K562 (cell line): Measurements from ENCODE around the gene CHCT1. TPM values are rescaled to one million over a fixed set of nuclear protein-coding genes. Genes with fewer than 3 reads are reported as not detected.

Experiments used
- ATAC-seq: fragments of 200-7000 bp; cut with Tn5 transposase; 3 replicates; pipeline ENCODE4 v1.9.1; 2020; ENCODE audit warnings: moderate library complexity
- BruUV-seq: library from RNA; stranded (reverse); fragments of 400-500 nt; replicated peaks from 2 replicates; lab custom pipeline; 2021; lab: Mats Ljungman, UMichigan
- CTCF ChIA-PET: fragments of 300-600 bp; formaldehyde crosslinking; extraction: SDS; loops from one replicate; lab custom pipeline; 2021; ENCODE audit warnings: low intra/inter-chr PET ratio; lab: Yijun Ruan, JAX
- POLR2A ChIA-PET: fragments of 300-600, 350-650 bp; sonication (Branson Sonifier 250); formaldehyde crosslinking; extraction: SDS; loops from one replicate; lab custom pipeline; 2021; ENCODE audit warnings: antibody characterized with exemption, inconsistent platforms; lab: Yijun Ruan, JAX
- DNase-seq, 4 experiments: peaks; one replicate each; pipeline versions ENCODE4 v3.0.0 to v3.0.0-alpha.2; 2011 to 2018; ENCODE audit warnings: low spot score in 3 of 4, mixed read lengths in 3 of 4; ENCODE audit errors: extremely low read depth in 1 of 4
- FAIRE-seq: peaks from 2 replicates; lab custom pipeline; 2011; peaks lifted over from hg19 to GRCh38; lab: Jason Lieb, UNC
- H2AFZ ChIP-seq: 2 replicates; pipeline ENCODE4 v1.6.0; 2011; ENCODE audit warnings: low read depth, low read length, control low read depth, inconsistent platforms
- H3K27ac ChIP-seq: fragments of 200-600 bp; 3 replicates; pipeline ENCODE4 v1.8.0; 2011; ENCODE audit warnings: low read depth, mild to moderate bottlenecking, control low read depth, inconsistent platforms, low read length, moderate library complexity, mixed read lengths; ENCODE audit errors: extremely low read depth
- H3K27me3 ChIP-seq, 2 experiments: fragments of 300-600 bp in 1 of 2; 2 replicates in 1 of 2; 3 replicates in 1 of 2; pipeline versions ENCODE4 v1.6.0 to v1.8.0; 2011; ENCODE audit warnings: inconsistent platforms in 2 of 2, low read length in 2 of 2, mild to moderate bottlenecking in 1 of 2, mixed read lengths in 1 of 2, moderate library complexity in 1 of 2; ENCODE audit not compliant: control insufficient read depth in 2 of 2, insufficient read depth in 2 of 2
- H3K36me3 ChIP-seq: fragments of 300-600 bp; 3 replicates; pipeline ENCODE4 v1.8.0; 2011; ENCODE audit warnings: mild to moderate bottlenecking, low read length, inconsistent platforms; ENCODE audit not compliant: control insufficient read depth, insufficient read depth
- H3K4me1 ChIP-seq, 2 experiments: fragments of 200-600 bp in 1 of 2; replicated peaks in 1 of 2; 2 replicates in 1 of 2; 3 replicates in 1 of 2; pipeline versions ENCODE4 v1.5.1 to v1.8.0; 2011; ENCODE audit warnings: inconsistent platforms in 2 of 2, low read length in 2 of 2, mild to moderate bottlenecking in 1 of 2, mixed read lengths in 1 of 2, moderate library complexity in 1 of 2; ENCODE audit not compliant: control insufficient read depth in 2 of 2, insufficient read depth in 2 of 2
- H3K4me2 ChIP-seq: 2 replicates; pipeline ENCODE4 v1.6.1; 2011; ENCODE audit warnings: low read length, control low read depth, inconsistent platforms, mixed read lengths; ENCODE audit not compliant: insufficient read depth
- H3K4me3 ChIP-seq: fragments of 200-600 bp; sonication (generic), shearing (Covaris generic); 2 replicates; pipeline ENCODE4 v1.5.1; 2016; ENCODE audit warnings: control low read depth, inconsistent platforms
- H3K79me2 ChIP-seq: fragments of 200-600 bp; 3 replicates; pipeline ENCODE4 v1.8.0; 2011; ENCODE audit warnings: low read length, inconsistent platforms; ENCODE audit not compliant: control insufficient read depth, insufficient read depth
- H3K9ac ChIP-seq, 2 experiments: 2 replicates each; pipeline versions ENCODE4 v1.6.0 to v1.6.1; 2011; ENCODE audit warnings: low read depth in 2 of 2, low read length in 2 of 2, control low read depth in 1 of 2, inconsistent platforms in 1 of 2, mild to moderate bottlenecking in 1 of 2, mixed read lengths in 1 of 2; ENCODE audit not compliant: insufficient read depth in 1 of 2
- H3K9me1 ChIP-seq: one replicate; pipeline ENCODE4 v1.6.0; 2011; ENCODE audit warnings: inconsistent platforms, mild to moderate bottlenecking, low read length, moderate library complexity; ENCODE audit not compliant: control insufficient read depth, insufficient read depth
- H3K9me3 ChIP-seq: replicated peaks from 2 replicates; pipeline ENCODE4 v1.5.1; 2011; ENCODE audit warnings: low read depth, low read length, inconsistent platforms; ENCODE audit not compliant: control insufficient read depth, insufficient read depth
- H4K20me1 ChIP-seq: replicated peaks from 2 replicates; pipeline ENCODE4 v1.6.1; 2011; ENCODE audit warnings: low read length, inconsistent platforms, mixed read lengths; ENCODE audit not compliant: control insufficient read depth, insufficient read depth
- ARID1B ChIP-seq: fragments of 450-650 bp; IDR thresholded peaks from 2 replicates; pipeline ENCODE4 v1.6.1; 2016; ENCODE audit warnings: antibody characterized with exemption, mild to moderate bottlenecking, inconsistent platforms
- ATF7 ChIP-seq: fragments of 450-650 bp; IDR thresholded peaks from 2 replicates; pipeline ENCODE4 v1.7.1; 2014; ENCODE audit warnings: mild to moderate bottlenecking, moderate library complexity
- EWSR1 ChIP-seq: fragments of 450-650 bp; IDR thresholded peaks from 2 replicates; pipeline ENCODE4 v1.6.1; 2018; ENCODE audit warnings: borderline replicate concordance, mild to moderate bottlenecking, low read depth, moderate library complexity; ENCODE audit not compliant: partially characterized antibody
- FOXJ2 ChIP-seq: fragments of 200-800 bp; sonication (Bioruptor generic); IDR thresholded peaks from 2 replicates; pipeline ENCODE4 v1.6.1; 2016; ENCODE audit warnings: missing genetic modification characterization, missing compliant biosample characterization
- FOXJ3 ChIP-seq: sonication (generic); formaldehyde crosslinking; IDR thresholded peaks from 2 replicates; pipeline ENCODE4 v1.4.0; 2020; ENCODE audit warnings: mild to moderate bottlenecking, missing genetic modification reagents
- FOXK2 ChIP-seq, 2 experiments: fragments of 450-650 bp; IDR thresholded peaks in 1 of 2; conservative IDR thresholded peaks in 1 of 2; 2 replicates each; pipeline ENCODE4 v1.6.1; 2016; ENCODE audit warnings: low read depth in 2 of 2, mild to moderate bottlenecking in 1 of 2
- GTF2F1 ChIP-seq: IDR thresholded peaks from 2 replicates; pipeline ENCODE4 v1.6.1; 2011; ENCODE audit warnings: low read depth, low read length, improper control_type of control experiment
- RHOXF2B ChIP-seq: fragments of 250-450 bp; sonication (Bioruptor Pico); conservative IDR thresholded peaks from 2 replicates; pipeline ENCODE4 v1.5.1; 2021
- SRSF3 ChIP-seq: fragments of 200-400 bp; formaldehyde crosslinking; IDR thresholded peaks from 2 replicates; pipeline ENCODE4 v1.6.1; 2016; ENCODE audit warnings: mild to moderate bottlenecking, low read length, moderate library complexity; ENCODE audit not compliant: insufficient read depth
- TCF7 ChIP-seq: sonication (generic); IDR thresholded peaks from 2 replicates; pipeline ENCODE4 v1.6.1; 2016; ENCODE audit warnings: antibody characterized with exemption, borderline replicate concordance
- ZNF561 ChIP-seq: fragments of 450-650 bp; formaldehyde crosslinking; conservative IDR thresholded peaks from 2 replicates; pipeline ENCODE4 v1.4.0; 2020; ENCODE audit warnings: mild to moderate bottlenecking, moderate library complexity
- WGBS: fragments of 100-300 bp; shearing (Covaris generic); methylation state at CpG from one replicate; pipeline ENCODE4 v1.1.6; 2016; ENCODE audit warnings: low coverage, mixed read lengths; ENCODE audit not compliant: insufficient coverage; ENCODE audit errors: missing lambda C conversion rate; 5-methylcytosine and 5-hydroxymethylcytosine counted together
- in situ Hi-C: fragments of 300-500 bp; cut with MboI; formaldehyde crosslinking; loops from 4 replicates; pipeline ENCODE4 v1.15.0; 2018; ENCODE audit warnings: inconsistent platforms, mixed read lengths
- intact Hi-C: fragments of 100-400 bp; cut with micrococcal nuclease; formaldehyde crosslinking; loops from 2 replicates; pipeline ENCODE4 v1.14.2; 2022
- polyA plus RNA-seq, 8 experiments: library from polyadenylated mRNA; depleted of rRNA in 4 of 8; stranded (reverse) in 5 of 8; unstranded in 3 of 8; fragments of >200 nt; fragmentation: Nextera tagmentation in 2 of 8; fragmentation: Illumina TruSeq in 1 of 8; extraction: Ambion mirVana in 2 of 8; extraction: Trizol in 1 of 8; gene quantifications; 2 replicates each; pipeline versions ENCODE4 v1.2.1 to v1.2.3, GENCODE V29; 2011 to 2014; ENCODE audit warnings: inconsistent platforms in 1 of 8, missing spikeins in 1 of 8
- total RNA-seq, 7 experiments: library from RNA; depleted of rRNA in 6 of 7; stranded (reverse); fragments of >200 nt in 6 of 7; fragmentation: Illumina TruSeq in 2 of 7; extraction: Trizol in 2 of 7; gene quantifications; 2 replicates each; pipeline versions ENCODE4 v1.2.1 to v1.2.3, GENCODE V29; 2011 to 2021; ENCODE audit warnings: low replicate concordance in 1 of 7
- TF ChIP-seq, protein P1 (sequence below): sonication (generic); formaldehyde crosslinking; IDR thresholded peaks from 2 replicates; pipeline ENCODE4 v1.8.1; 2023; ENCODE audit warnings: mild to moderate bottlenecking, missing genetic modification reagents
- TF ChIP-seq, protein P2 (sequence below): fragments of 250-450 bp; sonication (Bioruptor Pico); IDR thresholded peaks from 2 replicates; pipeline ENCODE4 v1.8.0; 2021; ENCODE audit warnings: moderate library complexity, mild to moderate bottlenecking, inconsistent platforms

Gene CHCT1
- total and polyA plus RNA-seq, 9 of the 15 experiments (the other 6 are each of a cell fraction or from before 2014, with no cell fraction given) = not detected

DNA sequence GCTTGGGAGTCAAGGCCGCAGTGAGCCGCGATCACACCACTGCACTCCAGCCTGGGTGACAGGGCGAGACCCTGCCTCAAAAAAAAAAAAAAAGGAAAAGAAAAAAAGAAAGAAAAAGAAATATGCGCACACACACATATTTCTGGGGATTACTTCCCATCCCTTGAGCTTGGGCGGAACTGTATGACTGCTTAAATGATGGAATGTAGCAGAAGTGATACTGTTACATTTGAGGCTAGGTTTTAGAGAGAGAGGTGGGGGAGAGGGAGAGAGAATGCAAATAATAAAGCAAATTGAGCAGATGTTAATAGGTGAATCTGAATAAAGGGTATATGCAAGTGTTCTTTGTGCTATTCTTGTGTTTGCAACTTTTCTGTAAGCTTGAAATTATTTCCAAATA is 18.3 kb upstream of the CHCT1 start:
- no peaks in the 10 kb centered on the region for H4K20me1 ChIP-seq
- BruUV-seq = no TSS peak
- FAIRE-seq = no peak
- no peaks in the 10 kb centered on the region for H3K36me3 ChIP-seq
- no peaks in the 10 kb centered on the region; the same call in 1 of the 2 replicates for H3K9me3 ChIP-seq
- WGBS = 98% methylated on average over 4 of the region's 6 CpGs
- H2AFZ ChIP-seq = no peak overlapping the region
- no peaks in the 10 kb centered on the region for H3K27me3 ChIP-seq
- ChIA-PET POLR2A (interaction anchor here (1.1 kb wide), 1 partner anchor 12 kb away, joined by 6 read pairs; the partner anchor contains the start of gene USP32), CTCF (no interaction called here)
- H3K4me1 ChIP-seq = peaks cover 1 to 3% of the 10 kb centered on the region in 2 experiments; a peak in 2 of 5 replicates
- DNase-seq = no peak
- H3K27ac ChIP-seq = no peak overlapping the region
- H3K4me3 ChIP-seq = no peak overlapping the region
- H3K9ac ChIP-seq = no peak overlapping the region
- TF ChIP-seq, protein P1, sequence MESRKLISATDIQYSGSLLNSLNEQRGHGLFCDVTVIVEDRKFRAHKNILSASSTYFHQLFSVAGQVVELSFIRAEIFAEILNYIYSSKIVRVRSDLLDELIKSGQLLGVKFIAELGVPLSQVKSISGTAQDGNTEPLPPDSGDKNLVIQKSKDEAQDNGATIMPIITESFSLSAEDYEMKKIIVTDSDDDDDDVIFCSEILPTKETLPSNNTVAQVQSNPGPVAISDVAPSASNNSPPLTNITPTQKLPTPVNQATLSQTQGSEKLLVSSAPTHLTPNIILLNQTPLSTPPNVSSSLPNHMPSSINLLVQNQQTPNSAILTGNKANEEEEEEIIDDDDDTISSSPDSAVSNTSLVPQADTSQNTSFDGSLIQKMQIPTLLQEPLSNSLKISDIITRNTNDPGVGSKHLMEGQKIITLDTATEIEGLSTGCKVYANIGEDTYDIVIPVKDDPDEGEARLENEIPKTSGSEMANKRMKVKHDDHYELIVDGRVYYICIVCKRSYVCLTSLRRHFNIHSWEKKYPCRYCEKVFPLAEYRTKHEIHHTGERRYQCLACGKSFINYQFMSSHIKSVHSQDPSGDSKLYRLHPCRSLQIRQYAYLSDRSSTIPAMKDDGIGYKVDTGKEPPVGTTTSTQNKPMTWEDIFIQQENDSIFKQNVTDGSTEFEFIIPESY (CRISPR knock-in tag) = no peak
- TF ChIP-seq SRSF3 = no peak
- no peak for TF ChIP-seq TCF7
- no peak for TF ChIP-seq ATF7
- TF ChIP-seq FOXJ2 (tag) = no peak
- TF ChIP-seq, protein P2, sequence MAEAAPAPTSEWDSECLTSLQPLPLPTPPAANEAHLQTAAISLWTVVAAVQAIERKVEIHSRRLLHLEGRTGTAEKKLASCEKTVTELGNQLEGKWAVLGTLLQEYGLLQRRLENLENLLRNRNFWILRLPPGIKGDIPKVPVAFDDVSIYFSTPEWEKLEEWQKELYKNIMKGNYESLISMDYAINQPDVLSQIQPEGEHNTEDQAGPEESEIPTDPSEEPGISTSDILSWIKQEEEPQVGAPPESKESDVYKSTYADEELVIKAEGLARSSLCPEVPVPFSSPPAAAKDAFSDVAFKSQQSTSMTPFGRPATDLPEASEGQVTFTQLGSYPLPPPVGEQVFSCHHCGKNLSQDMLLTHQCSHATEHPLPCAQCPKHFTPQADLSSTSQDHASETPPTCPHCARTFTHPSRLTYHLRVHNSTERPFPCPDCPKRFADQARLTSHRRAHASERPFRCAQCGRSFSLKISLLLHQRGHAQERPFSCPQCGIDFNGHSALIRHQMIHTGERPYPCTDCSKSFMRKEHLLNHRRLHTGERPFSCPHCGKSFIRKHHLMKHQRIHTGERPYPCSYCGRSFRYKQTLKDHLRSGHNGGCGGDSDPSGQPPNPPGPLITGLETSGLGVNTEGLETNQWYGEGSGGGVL (CRISPR knock-in tag) = no peak
- no peak for TF ChIP-seq FOXJ3
- no peak for TF ChIP-seq ARID1B
- no peak for TF ChIP-seq GTF2F1
- TF ChIP-seq EWSR1 = no peak
- no peak for TF ChIP-seq ZNF561 (CRISPR knock-in tag)
- no peak for TF ChIP-seq RHOXF2B
- TF ChIP-seq FOXK2 (conservative IDR thresholded peaks at IDR 0.05 in 1 of 2, IDR thresholded peaks at IDR 0.05 in 1 of 2; ENCODE audit: low read depth in 2 of 2) = no peak
- no peak for ATAC-seq
- in situ Hi-C loops (no loop called here), intact Hi-C loops (no loop called here)
- H3K4me2 ChIP-seq = no peak overlapping the region
- H3K79me2 ChIP-seq = no peaks in the 10 kb centered on the region
- H3K9me1 ChIP-seq = no peaks in the 10 kb centered on the region
